Measurements from ENCODE around the gene DIS3L2.

Gene DIS3L2

DNA sequence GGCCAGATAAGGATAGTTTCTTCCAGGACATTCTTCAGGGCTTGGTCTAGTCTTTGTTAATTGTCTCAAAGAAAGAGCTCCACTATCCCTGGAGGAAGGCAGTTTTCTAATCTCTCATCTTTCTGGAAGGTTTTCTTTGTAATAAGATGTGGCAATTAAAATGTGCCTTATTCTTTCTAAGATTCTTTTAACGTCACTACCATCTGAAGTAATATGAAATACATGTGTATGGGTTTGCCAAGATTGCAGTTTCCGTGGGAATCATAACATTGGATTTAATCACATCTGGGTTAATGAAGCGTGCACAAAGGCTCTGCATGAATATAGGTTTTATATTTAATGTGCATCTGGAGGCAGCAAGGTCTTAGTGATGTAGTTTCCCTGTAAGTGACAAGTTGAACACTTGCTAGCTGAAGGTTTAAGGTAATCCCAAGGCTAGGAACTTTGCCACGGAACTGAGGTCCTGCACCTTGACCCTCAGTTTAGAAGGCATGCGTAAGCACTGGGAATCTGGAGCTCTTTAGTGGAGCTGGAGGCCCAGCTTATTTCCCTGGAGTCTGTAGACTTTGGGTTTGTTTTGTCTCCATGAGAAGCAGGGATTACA, 25.7 kb downstream of the DIS3L2 start:
- Histone ChIP-seq H3K9me3 (ENCODE audit: severe bottlenecking) (no peaks in the 10 kb centered on the region), H3K4me3 (ENCODE audit: low read depth, low read length) (no peak overlapping the region), H3K27ac (no peak overlapping the region), H3K36me3 (no peaks in the 10 kb centered on the region; the same call in none of the 2 replicates), H3K27me3 (ENCODE audit: insufficient read depth, low read depth, severe bottlenecking) (no peaks in the 10 kb centered on the region)
- no peak for DNase-seq
- TF ChIP-seq, protein P1, sequence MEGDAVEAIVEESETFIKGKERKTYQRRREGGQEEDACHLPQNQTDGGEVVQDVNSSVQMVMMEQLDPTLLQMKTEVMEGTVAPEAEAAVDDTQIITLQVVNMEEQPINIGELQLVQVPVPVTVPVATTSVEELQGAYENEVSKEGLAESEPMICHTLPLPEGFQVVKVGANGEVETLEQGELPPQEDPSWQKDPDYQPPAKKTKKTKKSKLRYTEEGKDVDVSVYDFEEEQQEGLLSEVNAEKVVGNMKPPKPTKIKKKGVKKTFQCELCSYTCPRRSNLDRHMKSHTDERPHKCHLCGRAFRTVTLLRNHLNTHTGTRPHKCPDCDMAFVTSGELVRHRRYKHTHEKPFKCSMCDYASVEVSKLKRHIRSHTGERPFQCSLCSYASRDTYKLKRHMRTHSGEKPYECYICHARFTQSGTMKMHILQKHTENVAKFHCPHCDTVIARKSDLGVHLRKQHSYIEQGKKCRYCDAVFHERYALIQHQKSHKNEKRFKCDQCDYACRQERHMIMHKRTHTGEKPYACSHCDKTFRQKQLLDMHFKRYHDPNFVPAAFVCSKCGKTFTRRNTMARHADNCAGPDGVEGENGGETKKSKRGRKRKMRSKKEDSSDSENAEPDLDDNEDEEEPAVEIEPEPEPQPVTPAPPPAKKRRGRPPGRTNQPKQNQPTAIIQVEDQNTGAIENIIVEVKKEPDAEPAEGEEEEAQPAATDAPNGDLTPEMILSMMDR (IDR thresholded peaks at IDR 0.05; ENCODE audit: low read depth, low read length) = no peak

DNA sequence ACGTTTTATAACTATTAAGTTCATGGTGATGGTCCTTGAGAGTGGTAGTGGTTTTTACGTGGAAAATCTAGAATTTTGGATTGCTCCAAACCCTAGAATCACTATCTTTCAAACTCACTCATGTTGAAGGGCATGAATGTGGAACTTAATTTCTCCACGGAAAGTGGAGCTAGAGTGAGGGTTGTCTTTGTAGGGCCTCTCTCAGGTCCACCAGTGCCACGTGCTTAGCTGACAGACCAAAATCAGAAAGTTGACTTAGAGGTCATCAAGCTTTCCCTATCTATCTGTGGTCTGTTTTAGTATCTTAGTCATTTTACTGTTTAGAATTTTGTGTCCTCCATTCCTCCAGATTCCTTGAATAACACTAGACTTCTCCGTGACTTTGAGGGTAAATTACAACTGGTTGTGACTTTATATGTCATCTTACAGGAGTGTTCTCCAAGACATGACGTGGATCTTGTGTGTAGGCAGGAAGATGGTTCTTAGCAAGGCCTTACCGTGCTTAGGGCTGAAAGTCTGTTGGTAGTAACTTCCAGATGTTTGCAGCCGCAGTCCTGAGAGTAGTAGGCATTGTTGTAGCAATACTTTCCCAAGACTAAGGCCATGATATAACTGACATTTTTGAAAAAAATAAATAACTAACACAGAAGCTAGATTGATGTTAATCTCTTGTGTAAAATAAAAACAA, 26.8 kb downstream of the DIS3L2 start:
- DNase-seq = no peak
- no peaks in the 10 kb centered on the region for H3K27me3 ChIP-seq (ENCODE audit: insufficient read depth, low read depth, severe bottlenecking)
- H3K36me3 ChIP-seq = no peaks in the 10 kb centered on the region
- TF ChIP-seq, protein P1 (IDR thresholded peaks at IDR 0.05; ENCODE audit: low read depth, low read length) = no peak
- H3K4me3 ChIP-seq (ENCODE audit: low read depth, low read length) = no peak overlapping the region
- H3K9me3 ChIP-seq (ENCODE audit: severe bottlenecking) = no peaks in the 10 kb centered on the region
- H3K27ac ChIP-seq = no peak overlapping the region

DNA sequence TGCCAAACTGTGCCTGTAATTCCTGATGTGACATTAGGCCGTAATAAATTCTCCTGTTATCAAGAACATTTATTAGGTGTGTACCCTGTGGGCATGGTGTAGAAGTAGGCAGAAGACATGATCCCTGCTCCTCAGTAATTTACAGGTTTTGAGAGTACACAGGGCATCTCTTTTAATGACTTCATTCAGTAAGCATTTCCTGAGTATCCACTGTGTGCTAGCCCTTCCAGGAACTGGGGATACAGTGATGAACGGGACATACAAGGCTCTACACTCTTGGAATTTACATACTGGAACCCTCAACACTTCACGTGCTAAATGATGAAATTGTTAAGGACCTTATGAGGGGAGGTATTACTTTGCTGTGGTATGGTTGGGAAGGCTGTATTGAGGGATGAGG, 30.2 kb downstream of the DIS3L2 start:
- no peak overlapping the region for H3K27ac ChIP-seq
- no peaks in the 10 kb centered on the region for H3K36me3 ChIP-seq
- no peak overlapping the region for H3K4me3 ChIP-seq (ENCODE audit: low read depth, low read length)
- TF ChIP-seq, protein P1 (IDR thresholded peaks at IDR 0.05; ENCODE audit: low read depth, low read length) = no peak
- no peaks in the 10 kb centered on the region for H3K27me3 ChIP-seq (ENCODE audit: insufficient read depth, low read depth, severe bottlenecking)
- no peak for DNase-seq
- no peaks in the 10 kb centered on the region for H3K9me3 ChIP-seq (ENCODE audit: severe bottlenecking)

DNA sequence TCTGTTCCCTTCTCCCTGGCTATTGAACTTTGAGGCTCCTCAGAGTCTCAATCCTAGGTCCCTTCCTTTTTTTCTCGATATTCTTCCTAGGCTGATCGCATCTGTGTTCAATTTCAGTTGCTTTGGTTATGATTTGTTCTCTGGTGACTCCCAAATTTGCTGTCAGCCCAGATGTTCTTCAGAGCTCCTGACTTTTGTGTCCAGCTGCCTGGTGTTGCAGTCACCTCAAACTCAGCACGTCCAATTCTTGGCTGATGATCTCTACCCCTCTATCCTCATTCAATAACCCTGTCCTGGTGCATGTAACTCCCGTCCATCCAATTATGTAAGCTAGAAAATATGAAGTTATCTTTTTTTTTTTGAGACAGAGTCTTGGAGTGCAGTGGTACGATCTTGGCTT, 31.4 kb downstream of the DIS3L2 start:
- Histone ChIP-seq H3K4me3 (ENCODE audit: low read depth, low read length) (no peak overlapping the region), H3K27ac (no peak overlapping the region), H3K9me3 (ENCODE audit: severe bottlenecking) (no peaks in the 10 kb centered on the region), H3K36me3 (no peaks in the 10 kb centered on the region), H3K27me3 (ENCODE audit: insufficient read depth, low read depth, severe bottlenecking) (no peaks in the 10 kb centered on the region)
- TF ChIP-seq, protein P1 (IDR thresholded peaks at IDR 0.05; ENCODE audit: low read depth, low read length) = no peak
- DNase-seq = no peak

DNA sequence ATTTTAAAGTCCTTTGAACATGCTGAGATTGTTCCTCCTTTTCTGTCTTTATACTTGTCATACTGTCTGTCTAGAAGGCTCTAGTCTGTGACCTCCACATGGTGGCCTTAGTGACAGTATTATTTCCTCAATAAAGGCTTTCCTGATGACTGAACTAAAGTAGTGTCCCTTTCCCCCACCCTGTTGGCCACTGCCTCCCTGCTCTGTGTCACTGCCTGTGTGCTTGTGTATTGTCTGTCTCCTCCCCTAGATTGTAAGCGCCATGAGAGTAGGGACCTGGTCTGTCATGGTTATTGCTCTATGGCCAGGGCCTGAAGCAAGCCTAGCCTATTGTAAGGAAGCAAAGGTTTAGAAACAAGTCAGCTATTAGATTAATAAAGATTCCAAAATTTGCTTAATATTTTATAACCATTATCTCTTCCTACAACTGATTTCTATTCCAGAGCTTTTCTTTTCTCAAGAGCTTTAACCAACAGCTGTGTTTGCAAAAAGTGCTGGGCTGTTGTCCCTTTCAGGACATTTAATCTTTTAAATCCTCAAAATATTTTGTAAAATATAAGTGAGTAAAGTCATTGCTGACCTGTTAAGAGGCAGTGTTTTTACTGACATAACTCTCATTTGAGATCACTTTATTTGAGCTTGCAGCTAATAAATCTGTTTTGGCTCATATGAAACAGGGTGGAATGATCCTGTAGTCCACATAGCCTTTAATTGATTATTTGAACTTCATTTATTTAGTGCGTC, 35.5 kb downstream of the DIS3L2 start:
- TF ChIP-seq, protein P1 (IDR thresholded peaks at IDR 0.05; ENCODE audit: low read depth, low read length) = no peak
- DNase-seq = no peak
- H3K36me3 ChIP-seq = no peaks in the 10 kb centered on the region
- H3K9me3 ChIP-seq (ENCODE audit: severe bottlenecking) = no peaks in the 10 kb centered on the region
- no peak overlapping the region for H3K4me3 ChIP-seq (ENCODE audit: low read depth, low read length)
- H3K27ac ChIP-seq = no peak overlapping the region
- H3K27me3 ChIP-seq (ENCODE audit: insufficient read depth, low read depth, severe bottlenecking) = no peaks in the 10 kb centered on the region

Measured in WERI-Rb-1 (cell line).